Small intestine (tissue), 7 donors: Measurements from ENCODE around the gene POLR3E. TPM values are rescaled to one million over a fixed set of nuclear protein-coding genes. Genes with fewer than 3 reads are reported as not detected.
"Not testable (repeated sequence)": the region's sequence is repeated elsewhere in the genome, so short reads cannot be mapped to it uniquely, and the experiment has no call there.

ENCODE experiments used
- DNase-seq, 2 donors: peaks; one replicate each; pipeline versions ENCODE4 v3.0.0 to v3.0.0-alpha.2; 2013
- FAIRE-seq: peaks from 2 replicates; lab custom pipeline; 2012; peaks lifted over from hg19 to GRCh38; lab: Jason Lieb, UNC
- H3K27ac ChIP-seq, 3 donors: one replicate each; pipeline ENCODE4 v1.5.1; 2013; ENCODE audit warnings: low read length in 2 of 3, mild to moderate bottlenecking in 2 of 3, control low read depth in 1 of 3, inconsistent platforms in 1 of 3, low read depth in 1 of 3, moderate library complexity in 1 of 3
- H3K27me3 ChIP-seq, 3 donors: one replicate each; pipeline ENCODE4 v1.6.1; 2013; ENCODE audit warnings: low read length in 3 of 3, inconsistent platforms in 1 of 3; ENCODE audit not compliant: control insufficient read depth in 3 of 3, insufficient read depth in 3 of 3
- H3K36me3 ChIP-seq, 3 donors: one replicate each; pipeline ENCODE4 v1.6.1; 2013; ENCODE audit warnings: low read length in 3 of 3, inconsistent platforms in 1 of 3, low read depth in 1 of 3, mild to moderate bottlenecking in 1 of 3, moderate library complexity in 1 of 3; ENCODE audit not compliant: control insufficient read depth in 3 of 3, insufficient read depth in 2 of 3
- H3K4me1 ChIP-seq, 3 donors: one replicate each; pipeline ENCODE4 v1.6.1; 2013; ENCODE audit warnings: low read length in 2 of 3, inconsistent platforms in 1 of 3, low read depth in 1 of 3, mild to moderate bottlenecking in 1 of 3, moderate library complexity in 1 of 3; ENCODE audit not compliant: control insufficient read depth in 3 of 3, insufficient read depth in 2 of 3
- H3K4me3 ChIP-seq, 3 donors: one replicate each; pipeline ENCODE4 v1.5.1; 2013; ENCODE audit warnings: low read length in 3 of 3, control low read depth in 1 of 3, inconsistent platforms in 1 of 3, low read depth in 1 of 3, mild to moderate bottlenecking in 1 of 3, moderate library complexity in 1 of 3
- H3K9me3 ChIP-seq, 2 donors: one replicate each; pipeline ENCODE4 v1.6.1; 2013; ENCODE audit warnings: low read depth in 1 of 2, low read length in 1 of 2; ENCODE audit not compliant: control insufficient read depth in 2 of 2, insufficient read depth in 1 of 2
- WGBS, 3 donors: extraction: QIAGEN DNeasy Blood & Tissue Kit; methylation state at CpG; one replicate each; pipeline ENCODE4 v1.1.7; 2013; 5-methylcytosine and 5-hydroxymethylcytosine counted together
- polyA plus RNA-seq, 4 donors: library from polyadenylated mRNA; stranded (reverse) in 3 of 4; unstranded in 1 of 4; fragments of 200-250 nt in 3 of 4; fragments of 120-200 nt in 1 of 4; gene quantifications; one replicate each; pipeline versions ENCODE4 v1.2.1 to v1.2.3, GENCODE V29; 2013
- donor health status: healthy with polysubstance abuse.
- donor health status: control.
- donor health status: control.
- donor health status: Bipolar disorder and iron deficiency.
- donor health status: healthy.

POLR3E gene
- polyA plus RNA-seq, 4 donors, result 14.3 to 53.9 (median 21.3) TPM

- Histone ChIP-seq H3K9me3 (peaks cover 0 to 37% of the 10 kb centered on the region in 2 donors), H3K4me1 (no peaks in the 10 kb centered on the region), H3K36me3 (peaks cover 5 to 19% (median 10%) of the 10 kb centered on the region in 3 donors), H3K27me3 (no peaks in the 10 kb centered on the region), H3K27ac (no peak overlapping the region), H3K4me3 (no peak overlapping the region)
- no peak for FAIRE-seq
- DNase-seq, result no peak
- WGBS, 3 donors, result 94 to 96% (median 96%) methylated on average over 4 of the region's 4 CpGs
Measured at GRCh38 chr16:22337849-22338635, 40.8 kb downstream of the POLR3E start.

GRCh38 chr16:22340945-22341344 is 43.7 kb downstream of the POLR3E start:
- H3K9me3 ChIP-seq, result peaks cover 0 to 30% of the 10 kb centered on the region in 2 donors
- H3K4me3 ChIP-seq, result no peak overlapping the region
- H3K27me3 ChIP-seq, result no peaks in the 10 kb centered on the region
- H3K36me3 ChIP-seq, result peaks cover under 1 to 16% (median 4%) of the 10 kb centered on the region in 3 donors
- H3K27ac ChIP-seq, result no peak overlapping the region
- FAIRE-seq (no peak), DNase-seq (no peak)
- no peaks in the 10 kb centered on the region for H3K4me1 ChIP-seq

- no peaks in the 10 kb centered on the region for H3K27me3 ChIP-seq
- DNase-seq, result no peak
- 95 to 96% (median 96%) methylated on average over 2 of the region's 2 CpGs for WGBS, 3 donors
- peaks cover 7 to 18% (median 8%) of the 10 kb centered on the region in 3 donors for H3K36me3 ChIP-seq
- no peak overlapping the region for H3K27ac ChIP-seq
- no peaks in the 10 kb centered on the region for H3K4me1 ChIP-seq
- no peak overlapping the region for H3K4me3 ChIP-seq
- no peak for FAIRE-seq
- peaks cover 0 to 24% of the 10 kb centered on the region in 2 donors for H3K9me3 ChIP-seq
Measured at GRCh38 chr16:22342082-22342481, 44.9 kb downstream of the POLR3E start.

GRCh38 chr16:22346483-22346882 is 49.3 kb downstream of the POLR3E start:
- Histone ChIP-seq H3K36me3 (peaks cover 17 to 37% (median 19%) of the 10 kb centered on the region in 3 donors), H3K4me1 (no peaks in the 10 kb centered on the region), H3K9me3 (peaks cover 0 to 3% of the 10 kb centered on the region in 2 donors), H3K27me3 (no peaks in the 10 kb centered on the region), H3K4me3 (no peak overlapping the region), H3K27ac (no peak overlapping the region)
- DNase-seq (no peak), FAIRE-seq (no peak)
- WGBS, 3 donors, result 73 to 84% (median 82%) methylated on average over 9 of the region's 9 CpGs

- no peak overlapping the region for H3K27ac ChIP-seq
- 90 to 93% (median 91%) methylated on average over 20 of the region's 20 CpGs for WGBS, 3 donors
- peaks cover 17 to 41% (median 19%) of the 10 kb centered on the region in 3 donors for H3K36me3 ChIP-seq
- FAIRE-seq, result no peak
- peaks cover 0 to 4% (median 2%) of the 10 kb centered on the region in 3 donors for H3K4me1 ChIP-seq
- no peak for DNase-seq
- no peaks in the 10 kb centered on the region for H3K27me3 ChIP-seq
- H3K9me3 ChIP-seq, result no peaks in the 10 kb centered on the region
- no peak overlapping the region for H3K4me3 ChIP-seq
Measured at GRCh38 chr16:22347100-22347820, 50.1 kb downstream of the POLR3E start.

- DNase-seq (no peak), FAIRE-seq (no peak)
- Histone ChIP-seq H3K27ac (no peak overlapping the region), H3K27me3 (no peaks in the 10 kb centered on the region), H3K4me3 (no peak overlapping the region), H3K36me3 (peaks cover 17 to 41% (median 17%) of the 10 kb centered on the region in 3 donors), H3K4me1 (peaks cover 2 to 15% (median 3%) of the 10 kb centered on the region in 3 donors), H3K9me3 (no peaks in the 10 kb centered on the region)
- 82 to 89% (median 87%) methylated on average over 2 of the region's 2 CpGs for WGBS, 3 donors
Measured at GRCh38 chr16:22348291-22348690, 51.1 kb downstream of the POLR3E start.

GRCh38 chr16:22351017-22351416 is 53.8 kb downstream of the POLR3E start:
- DNase-seq, H3K27ac ChIP-seq, H3K27me3 ChIP-seq, H3K9me3 ChIP-seq, FAIRE-seq, H3K4me3 ChIP-seq: not testable (repeated sequence)
- WGBS, 3 donors, result 88 to 94% (median 91%) methylated on average over 5 to 6 of the region's 6 CpGs
- H3K4me1 ChIP-seq, result peaks cover 3 to 26% (median 10%) of the 10 kb centered on the region in 3 donors
- peaks cover 15 to 33% (median 17%) of the 10 kb centered on the region in 3 donors for H3K36me3 ChIP-seq

DNA sequence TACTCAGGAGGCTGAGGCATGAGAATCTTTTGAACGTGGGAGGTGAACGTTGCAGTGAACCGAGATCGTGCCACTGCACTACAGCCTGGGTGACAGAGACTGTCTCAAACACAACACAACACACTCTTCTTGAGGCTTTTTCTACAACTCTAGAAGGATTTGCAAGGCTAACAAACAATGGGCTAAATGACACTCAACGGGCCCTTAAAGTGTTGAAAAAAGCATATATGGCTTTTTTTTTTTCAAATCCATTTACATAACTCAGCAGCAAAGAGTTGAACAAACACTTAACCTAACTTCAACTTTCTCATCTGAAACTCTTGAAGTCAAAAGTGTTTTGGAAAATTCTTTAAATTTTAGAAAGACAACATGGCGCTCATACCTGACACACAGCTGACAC is 54.9 kb downstream of the POLR3E start:
- no peaks in the 10 kb centered on the region for H3K27me3 ChIP-seq
- H3K4me3 ChIP-seq, result no peak overlapping the region
- H3K27ac ChIP-seq, result peak overlapping the region in 2 of 3 donors; percentile 59 to 87
- no peaks in the 10 kb centered on the region for H3K9me3 ChIP-seq
- H3K4me1 ChIP-seq, result peaks cover 3 to 26% (median 11%) of the 10 kb centered on the region in 3 donors
- 93 to 98% (median 95%) methylated on average over 6 of the region's 6 CpGs for whole genome bisulfite sequencing, 3 donors
- peaks cover 9 to 30% (median 14%) of the 10 kb centered on the region in 3 donors for H3K36me3 ChIP-seq
- DNase-seq (no peak), FAIRE-seq (no peak)
